NT2/D1 (cell line): ENCODE data around the gene NUMB.

ENCODE experiments used
- DNase-seq: peaks from one replicate; pipeline ENCODE4 v3.0.0-alpha.2; 2011; ENCODE audit warnings: low read depth, low spot score
- H3K27me3 ChIP-seq: 2 replicates; pipeline ENCODE4 v1.6.0; 2011; ENCODE audit warnings: mild to moderate bottlenecking; ENCODE audit not compliant: insufficient read length, insufficient read depth
- H3K36me3 ChIP-seq: 2 replicates; pipeline ENCODE4 v1.6.1; 2011; ENCODE audit warnings: mild to moderate bottlenecking, low read length, mixed read lengths; ENCODE audit not compliant: insufficient read depth, insufficient read length
- H3K4me1 ChIP-seq: 2 replicates; pipeline ENCODE4 v1.5.1; 2011; ENCODE audit not compliant: insufficient read depth, insufficient read length
- H3K4me3 ChIP-seq: 2 replicates; pipeline ENCODE4 v1.5.1; 2011; ENCODE audit warnings: low read depth; ENCODE audit not compliant: insufficient read length
- H3K9ac ChIP-seq: 2 replicates; pipeline ENCODE4 v1.6.0; 2011; ENCODE audit warnings: low read depth; ENCODE audit not compliant: insufficient read length
- H3K9me3 ChIP-seq: 2 replicates; pipeline ENCODE4 v1.5.1; 2011; ENCODE audit warnings: mild to moderate bottlenecking, low read length; ENCODE audit not compliant: insufficient read depth
- SUZ12 ChIP-seq: IDR thresholded peaks from 2 replicates; pipeline ENCODE4 v1.6.1; 2011; ENCODE audit not compliant: insufficient read length, insufficient read depth; ENCODE audit errors: extremely low read depth
- YY1 ChIP-seq: IDR thresholded peaks from 2 replicates; pipeline ENCODE4 v1.6.1; 2011; ENCODE audit not compliant: insufficient read length, insufficient read depth
- ZNF274 ChIP-seq: IDR thresholded peaks from 2 replicates; pipeline ENCODE4 v1.6.1; 2011; ENCODE audit warnings: mild to moderate bottlenecking, low read depth, low read length

Gene NUMB

GRCh38 chr14:73457041-73457923 lies 1.1 kb downstream of the NUMB start:
- Histone ChIP-seq H3K36me3 (peaks cover 3% of the 10 kb centered on the region), H3K9ac (peak overlapping the region; percentile 87), H3K4me1 (no peaks in the 10 kb centered on the region), H3K4me3 (peak overlapping the region; percentile 75), H3K9me3 (no peaks in the 10 kb centered on the region), H3K27me3 (no peaks in the 10 kb centered on the region)
- DNase-seq, result no peak
- TF ChIP-seq ZNF274 (no peak), SUZ12 (no peak)

GRCh38 chr14:73455294-73455693 lies 3.1 kb downstream of the NUMB start:
- Histone ChIP-seq H3K4me3 (no peak overlapping the region), H3K27me3 (no peaks in the 10 kb centered on the region), H3K4me1 (no peaks in the 10 kb centered on the region), H3K9me3 (no peaks in the 10 kb centered on the region), H3K36me3 (peaks cover 5% of the 10 kb centered on the region), H3K9ac (no peak overlapping the region)
- TF ChIP-seq ZNF274 (no peak), YY1 (no peak), SUZ12 (no peak)
- DNase-seq, result no peak

- no peaks in the 10 kb centered on the region for H3K9me3 ChIP-seq
- H3K4me1 ChIP-seq, result no peaks in the 10 kb centered on the region
- peaks cover 5% of the 10 kb centered on the region for H3K36me3 ChIP-seq
- DNase-seq, result no peak
- H3K9ac ChIP-seq, result no peak overlapping the region
- H3K27me3 ChIP-seq, result no peaks in the 10 kb centered on the region
- no peak overlapping the region for H3K4me3 ChIP-seq
- TF ChIP-seq ZNF274 (no peak), YY1 (no peak), SUZ12 (no peak)
These were observed 5.8 kb downstream of the NUMB start for GRCh38 chr14:73452341-73453186.

- no peaks in the 10 kb centered on the region for H3K36me3 ChIP-seq
- H3K4me1 ChIP-seq, result no peaks in the 10 kb centered on the region
- no peaks in the 10 kb centered on the region for H3K27me3 ChIP-seq
- no peak overlapping the region for H3K9ac ChIP-seq
- no peak overlapping the region for H3K4me3 ChIP-seq
- no peak for DNase-seq
- no peak for TF ChIP-seq YY1
- TF ChIP-seq ZNF274, result no peak
- TF ChIP-seq SUZ12, result no peak
- H3K9me3 ChIP-seq, result no peaks in the 10 kb centered on the region
These were observed 14.6 kb downstream of the NUMB start for GRCh38 chr14:73443758-73444157.

GRCh38 chr14:73441286-73441685 lies 17.1 kb downstream of the NUMB start:
- no peak overlapping the region for H3K4me3 ChIP-seq
- no peak overlapping the region for H3K9ac ChIP-seq
- no peaks in the 10 kb centered on the region for H3K36me3 ChIP-seq
- H3K27me3 ChIP-seq, result no peaks in the 10 kb centered on the region
- H3K4me1 ChIP-seq, result no peaks in the 10 kb centered on the region
- TF ChIP-seq SUZ12, result no peak
- no peak for TF ChIP-seq YY1
- no peak for TF ChIP-seq ZNF274
- no peak for DNase-seq
- no peaks in the 10 kb centered on the region for H3K9me3 ChIP-seq

GRCh38 chr14:73438993-73439392 lies 19.4 kb downstream of the NUMB start:
- Histone ChIP-seq H3K4me3 (no peak overlapping the region), H3K4me1 (no peaks in the 10 kb centered on the region), H3K27me3 (no peaks in the 10 kb centered on the region), H3K9me3 (no peaks in the 10 kb centered on the region), H3K36me3 (no peaks in the 10 kb centered on the region), H3K9ac (no peak overlapping the region)
- TF ChIP-seq ZNF274 (no peak), YY1 (no peak), SUZ12 (no peak)
- DNase-seq, result no peak

- H3K4me1 ChIP-seq, result no peaks in the 10 kb centered on the region
- no peak overlapping the region for H3K9ac ChIP-seq
- H3K36me3 ChIP-seq, result no peaks in the 10 kb centered on the region
- H3K9me3 ChIP-seq, result no peaks in the 10 kb centered on the region
- H3K4me3 ChIP-seq, result no peak overlapping the region
- DNase-seq, result no peak
- TF ChIP-seq YY1 (no peak), ZNF274 (no peak), SUZ12 (no peak)
- H3K27me3 ChIP-seq, result no peaks in the 10 kb centered on the region
These were observed 21.1 kb downstream of the NUMB start for GRCh38 chr14:73437206-73437605.
